ENCODE measurements around the gene PCK1. TPM values are rescaled to one million over a fixed set of nuclear protein-coding genes. Genes with fewer than 3 reads are reported as not detected.

PCK1 gene
- total and polyA plus RNA-seq, 2 experiments from 2014 or later = not detected

DNA sequence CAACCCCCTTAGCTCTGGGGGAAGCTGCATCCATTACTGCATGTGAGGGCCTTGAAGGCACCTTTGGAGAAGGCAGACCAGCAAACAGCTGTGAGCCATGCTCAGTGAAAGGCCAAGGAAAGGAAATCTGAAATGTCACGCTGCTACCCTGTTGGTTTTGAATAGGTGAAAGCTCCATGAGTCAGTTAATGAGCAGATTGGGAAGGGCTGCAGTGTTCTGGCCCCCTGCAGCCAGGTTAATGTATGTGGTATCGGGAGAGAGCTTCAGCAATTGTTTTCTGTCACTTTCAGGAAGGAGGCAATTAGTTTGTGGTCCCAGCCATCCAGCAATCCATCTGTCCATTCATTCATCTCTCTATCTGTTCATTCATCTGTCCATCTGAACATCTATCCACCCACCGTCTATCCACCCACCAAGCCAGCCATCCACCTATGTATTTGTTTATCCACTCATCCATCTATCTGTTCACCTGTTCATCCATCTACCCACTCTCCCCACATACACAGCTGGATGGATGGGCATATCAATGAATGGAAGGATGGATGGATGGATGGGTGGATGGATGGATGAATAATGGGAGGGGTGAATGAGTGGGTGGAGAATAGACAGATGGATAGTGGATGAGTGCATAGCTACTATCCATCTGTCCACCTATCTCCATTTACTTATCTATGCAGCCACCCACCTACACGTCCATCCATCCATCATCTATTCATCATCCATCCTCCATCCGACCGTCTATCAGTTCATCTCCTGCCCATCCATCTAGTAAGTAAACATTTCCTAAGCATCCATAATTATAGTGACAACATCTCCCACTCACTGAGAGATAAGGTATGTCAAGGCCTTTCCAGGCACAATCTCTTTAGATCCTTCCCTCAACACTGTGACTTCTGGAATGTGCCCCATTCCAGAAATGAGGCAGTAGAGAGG lies 16.0 kb downstream of the PCK1 start:
- H3K27ac Mint-ChIP-seq = no peak overlapping the region
- TF ChIP-seq, protein P1, sequence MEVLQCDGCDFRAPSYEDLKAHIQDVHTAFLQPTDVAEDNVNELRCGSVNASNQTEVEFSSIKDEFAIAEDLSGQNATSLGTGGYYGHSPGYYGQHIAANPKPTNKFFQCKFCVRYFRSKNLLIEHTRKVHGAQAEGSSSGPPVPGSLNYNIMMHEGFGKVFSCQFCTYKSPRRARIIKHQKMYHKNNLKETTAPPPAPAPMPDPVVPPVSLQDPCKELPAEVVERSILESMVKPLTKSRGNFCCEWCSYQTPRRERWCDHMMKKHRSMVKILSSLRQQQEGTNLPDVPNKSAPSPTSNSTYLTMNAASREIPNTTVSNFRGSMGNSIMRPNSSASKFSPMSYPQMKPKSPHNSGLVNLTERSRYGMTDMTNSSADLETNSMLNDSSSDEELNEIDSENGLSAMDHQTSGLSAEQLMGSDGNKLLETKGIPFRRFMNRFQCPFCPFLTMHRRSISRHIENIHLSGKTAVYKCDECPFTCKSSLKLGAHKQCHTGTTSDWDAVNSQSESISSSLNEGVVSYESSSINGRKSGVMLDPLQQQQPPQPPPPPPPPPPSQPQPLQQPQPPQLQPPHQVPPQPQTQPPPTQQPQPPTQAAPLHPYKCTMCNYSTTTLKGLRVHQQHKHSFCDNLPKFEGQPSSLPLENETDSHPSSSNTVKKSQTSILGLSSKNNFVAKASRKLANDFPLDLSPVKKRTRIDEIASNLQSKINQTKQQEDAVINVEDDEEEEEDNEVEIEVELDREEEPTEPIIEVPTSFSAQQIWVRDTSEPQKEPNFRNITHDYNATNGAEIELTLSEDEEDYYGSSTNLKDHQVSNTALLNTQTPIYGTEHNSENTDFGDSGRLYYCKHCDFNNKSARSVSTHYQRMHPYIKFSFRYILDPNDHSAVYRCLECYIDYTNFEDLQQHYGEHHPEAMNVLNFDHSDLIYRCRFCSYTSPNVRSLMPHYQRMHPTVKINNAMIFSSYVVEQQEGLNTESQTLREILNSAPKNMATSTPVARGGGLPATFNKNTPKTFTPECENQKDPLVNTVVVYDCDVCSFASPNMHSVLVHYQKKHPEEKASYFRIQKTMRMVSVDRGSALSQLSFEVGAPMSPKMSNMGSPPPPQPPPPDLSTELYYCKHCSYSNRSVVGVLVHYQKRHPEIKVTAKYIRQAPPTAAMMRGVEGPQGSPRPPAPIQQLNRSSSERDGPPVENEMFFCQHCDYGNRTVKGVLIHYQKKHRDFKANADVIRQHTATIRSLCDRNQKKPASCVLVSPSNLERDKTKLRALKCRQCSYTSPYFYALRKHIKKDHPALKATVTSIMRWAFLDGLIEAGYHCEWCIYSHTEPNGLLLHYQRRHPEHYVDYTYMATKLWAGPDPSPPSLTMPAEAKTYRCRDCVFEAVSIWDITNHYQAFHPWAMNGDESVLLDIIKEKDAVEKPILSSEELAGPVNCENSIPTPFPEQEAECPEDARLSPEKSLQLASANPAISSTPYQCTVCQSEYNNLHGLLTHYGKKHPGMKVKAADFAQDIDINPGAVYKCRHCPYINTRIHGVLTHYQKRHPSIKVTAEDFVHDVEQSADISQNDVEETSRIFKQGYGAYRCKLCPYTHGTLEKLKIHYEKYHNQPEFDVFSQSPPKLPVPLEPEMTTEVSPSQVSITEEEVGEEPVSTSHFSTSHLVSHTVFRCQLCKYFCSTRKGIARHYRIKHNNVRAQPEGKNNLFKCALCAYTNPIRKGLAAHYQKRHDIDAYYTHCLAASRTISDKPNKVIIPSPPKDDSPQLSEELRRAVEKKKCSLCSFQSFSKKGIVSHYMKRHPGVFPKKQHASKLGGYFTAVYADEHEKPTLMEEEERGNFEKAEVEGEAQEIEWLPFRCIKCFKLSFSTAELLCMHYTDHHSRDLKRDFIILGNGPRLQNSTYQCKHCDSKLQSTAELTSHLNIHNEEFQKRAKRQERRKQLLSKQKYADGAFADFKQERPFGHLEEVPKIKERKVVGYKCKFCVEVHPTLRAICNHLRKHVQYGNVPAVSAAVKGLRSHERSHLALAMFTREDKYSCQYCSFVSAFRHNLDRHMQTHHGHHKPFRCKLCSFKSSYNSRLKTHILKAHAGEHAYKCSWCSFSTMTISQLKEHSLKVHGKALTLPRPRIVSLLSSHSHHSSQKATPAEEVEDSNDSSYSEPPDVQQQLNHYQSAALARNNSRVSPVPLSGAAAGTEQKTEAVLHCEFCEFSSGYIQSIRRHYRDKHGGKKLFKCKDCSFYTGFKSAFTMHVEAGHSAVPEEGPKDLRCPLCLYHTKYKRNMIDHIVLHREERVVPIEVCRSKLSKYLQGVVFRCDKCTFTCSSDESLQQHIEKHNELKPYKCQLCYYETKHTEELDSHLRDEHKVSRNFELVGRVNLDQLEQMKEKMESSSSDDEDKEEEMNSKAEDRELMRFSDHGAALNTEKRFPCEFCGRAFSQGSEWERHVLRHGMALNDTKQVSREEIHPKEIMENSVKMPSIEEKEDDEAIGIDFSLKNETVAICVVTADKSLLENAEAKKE (CRISPR knock-in tag; IDR thresholded peaks at IDR 0.05) = no peak
- TF ChIP-seq NANOG (IDR thresholded peaks at IDR 0.05; ENCODE audit: borderline replicate concordance) (no peak), STAT1 (IDR thresholded peaks at IDR 0.05; ENCODE audit: unreplicated experiment) (no peak), ZNF114 (CRISPR knock-in tag; IDR thresholded peaks at IDR 0.05) (no peak), POLR2AphosphoS5 (IDR thresholded peaks at IDR 0.05; ENCODE audit: low read depth) (no peak), ZNF331 (CRISPR knock-in tag; IDR thresholded peaks at IDR 0.05; ENCODE audit: low read depth) (no peak), EZH2 (IDR thresholded peaks at IDR 0.05; ENCODE audit: low read depth, unreplicated experiment) (no peak), CREB1 (CRISPR knock-in tag; IDR thresholded peaks at IDR 0.05; ENCODE audit: low read depth) (no peak), EZH2phosphoT487 (IDR thresholded peaks at IDR 0.05; ENCODE audit: unreplicated experiment) (no peak), JUNB (IDR thresholded peaks at IDR 0.05; ENCODE audit: unreplicated experiment) (no peak)
- TF ChIP-seq, protein P2, sequence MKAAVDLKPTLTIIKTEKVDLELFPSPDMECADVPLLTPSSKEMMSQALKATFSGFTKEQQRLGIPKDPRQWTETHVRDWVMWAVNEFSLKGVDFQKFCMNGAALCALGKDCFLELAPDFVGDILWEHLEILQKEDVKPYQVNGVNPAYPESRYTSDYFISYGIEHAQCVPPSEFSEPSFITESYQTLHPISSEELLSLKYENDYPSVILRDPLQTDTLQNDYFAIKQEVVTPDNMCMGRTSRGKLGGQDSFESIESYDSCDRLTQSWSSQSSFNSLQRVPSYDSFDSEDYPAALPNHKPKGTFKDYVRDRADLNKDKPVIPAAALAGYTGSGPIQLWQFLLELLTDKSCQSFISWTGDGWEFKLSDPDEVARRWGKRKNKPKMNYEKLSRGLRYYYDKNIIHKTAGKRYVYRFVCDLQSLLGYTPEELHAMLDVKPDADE (IDR thresholded peaks at IDR 0.05) = no peak
- TF ChIP-seq, protein P3, sequence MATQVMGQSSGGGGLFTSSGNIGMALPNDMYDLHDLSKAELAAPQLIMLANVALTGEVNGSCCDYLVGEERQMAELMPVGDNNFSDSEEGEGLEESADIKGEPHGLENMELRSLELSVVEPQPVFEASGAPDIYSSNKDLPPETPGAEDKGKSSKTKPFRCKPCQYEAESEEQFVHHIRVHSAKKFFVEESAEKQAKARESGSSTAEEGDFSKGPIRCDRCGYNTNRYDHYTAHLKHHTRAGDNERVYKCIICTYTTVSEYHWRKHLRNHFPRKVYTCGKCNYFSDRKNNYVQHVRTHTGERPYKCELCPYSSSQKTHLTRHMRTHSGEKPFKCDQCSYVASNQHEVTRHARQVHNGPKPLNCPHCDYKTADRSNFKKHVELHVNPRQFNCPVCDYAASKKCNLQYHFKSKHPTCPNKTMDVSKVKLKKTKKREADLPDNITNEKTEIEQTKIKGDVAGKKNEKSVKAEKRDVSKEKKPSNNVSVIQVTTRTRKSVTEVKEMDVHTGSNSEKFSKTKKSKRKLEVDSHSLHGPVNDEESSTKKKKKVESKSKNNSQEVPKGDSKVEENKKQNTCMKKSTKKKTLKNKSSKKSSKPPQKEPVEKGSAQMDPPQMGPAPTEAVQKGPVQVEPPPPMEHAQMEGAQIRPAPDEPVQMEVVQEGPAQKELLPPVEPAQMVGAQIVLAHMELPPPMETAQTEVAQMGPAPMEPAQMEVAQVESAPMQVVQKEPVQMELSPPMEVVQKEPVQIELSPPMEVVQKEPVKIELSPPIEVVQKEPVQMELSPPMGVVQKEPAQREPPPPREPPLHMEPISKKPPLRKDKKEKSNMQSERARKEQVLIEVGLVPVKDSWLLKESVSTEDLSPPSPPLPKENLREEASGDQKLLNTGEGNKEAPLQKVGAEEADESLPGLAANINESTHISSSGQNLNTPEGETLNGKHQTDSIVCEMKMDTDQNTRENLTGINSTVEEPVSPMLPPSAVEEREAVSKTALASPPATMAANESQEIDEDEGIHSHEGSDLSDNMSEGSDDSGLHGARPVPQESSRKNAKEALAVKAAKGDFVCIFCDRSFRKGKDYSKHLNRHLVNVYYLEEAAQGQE (IDR thresholded peaks at IDR 0.05; ENCODE audit: unreplicated experiment) = no peak
- TF ChIP-seq, protein P4, sequence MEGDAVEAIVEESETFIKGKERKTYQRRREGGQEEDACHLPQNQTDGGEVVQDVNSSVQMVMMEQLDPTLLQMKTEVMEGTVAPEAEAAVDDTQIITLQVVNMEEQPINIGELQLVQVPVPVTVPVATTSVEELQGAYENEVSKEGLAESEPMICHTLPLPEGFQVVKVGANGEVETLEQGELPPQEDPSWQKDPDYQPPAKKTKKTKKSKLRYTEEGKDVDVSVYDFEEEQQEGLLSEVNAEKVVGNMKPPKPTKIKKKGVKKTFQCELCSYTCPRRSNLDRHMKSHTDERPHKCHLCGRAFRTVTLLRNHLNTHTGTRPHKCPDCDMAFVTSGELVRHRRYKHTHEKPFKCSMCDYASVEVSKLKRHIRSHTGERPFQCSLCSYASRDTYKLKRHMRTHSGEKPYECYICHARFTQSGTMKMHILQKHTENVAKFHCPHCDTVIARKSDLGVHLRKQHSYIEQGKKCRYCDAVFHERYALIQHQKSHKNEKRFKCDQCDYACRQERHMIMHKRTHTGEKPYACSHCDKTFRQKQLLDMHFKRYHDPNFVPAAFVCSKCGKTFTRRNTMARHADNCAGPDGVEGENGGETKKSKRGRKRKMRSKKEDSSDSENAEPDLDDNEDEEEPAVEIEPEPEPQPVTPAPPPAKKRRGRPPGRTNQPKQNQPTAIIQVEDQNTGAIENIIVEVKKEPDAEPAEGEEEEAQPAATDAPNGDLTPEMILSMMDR (conservative IDR thresholded peaks at IDR 0.05; ENCODE audit: low read depth in 2 of 2) = no peak
- H3K9me3 Mint-ChIP-seq = no peaks in the 10 kb centered on the region
- no peaks in the 10 kb centered on the region for H3K36me3 Mint-ChIP-seq (ENCODE audit: low read depth)
- Histone ChIP-seq H3F3A (replicated peaks; ENCODE audit: low read depth) (no peaks in the 10 kb centered on the region), H3K79me2 (replicated peaks; ENCODE audit: insufficient read depth) (no peaks in the 10 kb centered on the region), H4K20me1 (replicated peaks; ENCODE audit: insufficient read depth) (no peaks in the 10 kb centered on the region), H3K36me3 (ENCODE audit: insufficient read depth) (no peaks in the 10 kb centered on the region), H3K27ac (ENCODE audit: low read depth) (no peak overlapping the region), H2AFZ (no peak overlapping the region), H3K9me2 (ENCODE audit: insufficient read depth) (0 out of 2 replicates have a peak, but pooled peaks cover 10% of the 10 kb centered on the region), H3K4me3 (no peak overlapping the region), H3K4me2 (no peak overlapping the region), H3K4me1 (ENCODE audit: insufficient read depth) (peaks cover 6% of the 10 kb centered on the region), H3K27me3 (ENCODE audit: insufficient read depth) (no peaks in the 10 kb centered on the region)
- ATAC-seq = no peak
- H3K27me3 Mint-ChIP-seq (ENCODE audit: insufficient read depth, low read depth, poor library complexity) = peaks cover 10% of the 10 kb centered on the region
- no peak overlapping the region for H3K4me3 Mint-ChIP-seq
- H3K4me1 Mint-ChIP-seq = peaks cover 23% of the 10 kb centered on the region
- DNase-seq (ENCODE audit: low spot score) = no peak
